GM12878 (cell line): Measurements from ENCODE around the gene MYO15B. TPM values are rescaled to one million over a fixed set of nuclear protein-coding genes. Genes with fewer than 3 reads are reported as not detected.

Source experiments
- ATAC-seq: fragments of 200-7000 bp; cut with Tn5 transposase; 3 replicates; pipeline ENCODE4 v1.9.1; 2020; ENCODE audit warnings: mild to moderate bottlenecking, moderate library complexity
- BruUV-seq: library from RNA; stranded (reverse); fragments of 400-500 nt; replicated peaks from 2 replicates; lab custom pipeline; 2021; lab: Mats Ljungman, UMichigan
- CTCF ChIA-PET: fragments of 300-600 bp; sonication (Branson Sonifier 250); formaldehyde crosslinking; extraction: SDS; loops from one replicate; lab custom pipeline; 2021; ENCODE audit warnings: inconsistent platforms; lab: Yijun Ruan, JAX
- POLR2A ChIA-PET: fragments of 350-600 bp; formaldehyde crosslinking; extraction: SDS; loops from one replicate; lab custom pipeline; 2021; ENCODE audit warnings: inconsistent platforms; lab: Charles Lee
- RAD21 ChIA-PET: fragments of 300-600 bp; sonication (Branson Sonifier 250); formaldehyde crosslinking; loops from one replicate; lab custom pipeline; 2023; ENCODE audit warnings: antibody characterized with exemption; ENCODE audit not compliant: unreplicated experiment; lab: Charles Lee
- SMC1A ChIA-PET: fragments of 300-600 bp; sonication (Branson Sonifier 250); formaldehyde crosslinking; loops from one replicate; lab custom pipeline; 2023; ENCODE audit not compliant: unreplicated experiment, uncharacterized antibody; lab: Charles Lee
- DNase-seq: peaks from one replicate; pipeline ENCODE4 v3.0.0-alpha.2; 2011; ENCODE audit warnings: low read depth, low spot score
- FAIRE-seq: peaks from 3 replicates; lab custom pipeline; 2011; peaks lifted over from hg19 to GRCh38; lab: Jason Lieb, UNC
- H2AFZ ChIP-seq: 2 replicates; pipeline ENCODE4 v1.6.0; 2011; ENCODE audit warnings: low read depth, low read length, control low read depth; ENCODE audit not compliant: control insufficient read depth
- H3K27ac ChIP-seq: 2 replicates; pipeline ENCODE4 v1.5.1; 2011; ENCODE audit warnings: control low read depth; ENCODE audit not compliant: control insufficient read depth, insufficient read depth
- H3K27me3 ChIP-seq, 2 experiments: replicated peaks in 1 of 2; 2 replicates each; pipeline versions ENCODE4 v1.6.0 to v1.6.1; 2011; ENCODE audit warnings: low read length in 1 of 2; ENCODE audit not compliant: control insufficient read depth in 2 of 2, insufficient read depth in 2 of 2
- H3K36me3 ChIP-seq, 2 experiments: 2 replicates each; pipeline ENCODE4 v1.5.1; 2011; ENCODE audit warnings: low read length in 1 of 2; ENCODE audit not compliant: control insufficient read depth in 2 of 2, insufficient read depth in 2 of 2
- H3K4me1 ChIP-seq: 2 replicates; pipeline ENCODE4 v1.6.1; 2011; ENCODE audit warnings: mild to moderate bottlenecking, low read length, moderate library complexity, mixed read lengths; ENCODE audit not compliant: control insufficient read depth, insufficient read depth
- H3K4me2 ChIP-seq: 2 replicates; pipeline ENCODE4 v1.6.0; 2011; ENCODE audit warnings: control low read depth; ENCODE audit not compliant: control insufficient read depth, insufficient read depth
- H3K4me3 ChIP-seq: fragments of 200-600 bp; sonication (generic); 2 replicates; pipeline ENCODE4 v1.5.1; 2016
- H3K79me2 ChIP-seq: 2 replicates; pipeline ENCODE4 v1.6.0; 2011; ENCODE audit warnings: low read length; ENCODE audit not compliant: control insufficient read depth, insufficient read depth
- H3K9ac ChIP-seq: 2 replicates; pipeline ENCODE4 v1.8.0; 2011; ENCODE audit warnings: low read length, control low read depth, mixed read lengths; ENCODE audit not compliant: control insufficient read depth, insufficient read depth
- H3K9me3 ChIP-seq: replicated peaks from 3 replicates; pipeline ENCODE4 v1.5.1; 2011; ENCODE audit warnings: mild to moderate bottlenecking, low read length; ENCODE audit not compliant: control insufficient read depth, insufficient read depth
- H4K20me1 ChIP-seq: 2 replicates; pipeline ENCODE4 v1.6.0; 2011; ENCODE audit not compliant: control insufficient read depth, insufficient read depth
- CBFB ChIP-seq: IDR thresholded peaks from 2 replicates; pipeline ENCODE4 v1.6.1; 2016; ENCODE audit warnings: antibody characterized with exemption, low read depth
- CREM ChIP-seq: IDR thresholded peaks from 2 replicates; pipeline ENCODE4 v1.6.1; 2014; ENCODE audit warnings: antibody characterized with exemption, low read depth
- EP300 ChIP-seq, 2 experiments: fragments of 150-350 bp in 1 of 2; IDR thresholded peaks; 2 replicates each; pipeline ENCODE4 v1.6.1; 2011 to 2012; ENCODE audit warnings: low read depth in 2 of 2, low read length in 2 of 2, borderline replicate concordance in 1 of 2, improper control_type of control experiment in 1 of 2, inconsistent platforms in 1 of 2; ENCODE audit not compliant: control insufficient read depth in 1 of 2
- IKZF1 ChIP-seq: fragments of 450-650 bp; conservative IDR thresholded peaks from 2 replicates; pipeline ENCODE4 v1.6.1; 2017; ENCODE audit warnings: antibody characterized with exemption, mild to moderate bottlenecking
- RAD21 ChIP-seq: IDR thresholded peaks from 2 replicates; pipeline ENCODE4 v1.6.1; 2011; ENCODE audit warnings: mild to moderate bottlenecking, low read depth, low read length, moderate library complexity; ENCODE audit not compliant: insufficient read depth
- SIN3A ChIP-seq: IDR thresholded peaks from 2 replicates; pipeline ENCODE4 v1.6.1; 2012; ENCODE audit warnings: low read depth, low read length, improper control_type of control experiment
- TCF12 ChIP-seq: IDR thresholded peaks from 2 replicates; pipeline ENCODE4 v1.6.1; 2011; ENCODE audit warnings: low read depth, mild to moderate bottlenecking, low read length
- ZSCAN29 ChIP-seq: fragments of 450-650 bp; IDR thresholded peaks from 2 replicates; pipeline ENCODE4 v1.6.1; 2017; ENCODE audit warnings: mild to moderate bottlenecking, moderate library complexity
- whole genome bisulfite sequencing: methylation state at CpG from one replicate; pipeline ENCODE4 v1.1.6; 2016; ENCODE audit warnings: low lambda C conversion rate; ENCODE audit not compliant: insufficient replicate concordance, insufficient coverage; ENCODE audit errors: missing lambda C conversion rate; 5-methylcytosine and 5-hydroxymethylcytosine counted together
- in situ Hi-C: fragments of 300-500 bp; cut with MboI; formaldehyde crosslinking; loops from 9 replicates; pipeline ENCODE4 v1.14.3; 2018; ENCODE audit warnings: mixed read lengths
- intact Hi-C: fragments of 100-400 bp; cut with micrococcal nuclease; formaldehyde crosslinking; loops from one replicate; pipeline ENCODE4 v1.14.2; 2022; ENCODE audit not compliant: unreplicated experiment
- polyA plus RNA-seq, 11 experiments: library from polyadenylated mRNA; depleted of rRNA in 4 of 11; unstranded in 6 of 11; stranded (reverse) in 5 of 11; fragments of >200 nt; fragmentation: Nextera tagmentation in 4 of 11; fragmentation: Illumina TruSeq in 1 of 11; extraction: Ambion mirVana in 4 of 11; extraction: Trizol in 1 of 11; gene quantifications; 1 replicate in 1 of 11; 2 replicates in 10 of 11; pipeline versions ENCODE4 v1.2.1 to v1.2.3, GENCODE V29; 2011 to 2016; ENCODE audit warnings: inconsistent platforms in 2 of 11, missing spikeins in 2 of 11, low read depth in 1 of 11
- total RNA-seq, 4 experiments: library from RNA; depleted of rRNA in 3 of 4; stranded (reverse); fragments of >200 nt in 3 of 4; fragmentation: Illumina TruSeq in 1 of 4; extraction: Trizol in 1 of 4; gene quantifications; 2 replicates each; pipeline versions ENCODE4 v1.2.1 to v1.2.3, GENCODE V29; 2013 to 2021
- TF ChIP-seq, protein P1 (sequence below): fragments of 450-650 bp; IDR thresholded peaks from 2 replicates; pipeline ENCODE4 v1.6.1; 2016; ENCODE audit warnings: mild to moderate bottlenecking

MYO15B gene
- total and polyA plus RNA-seq, 10 of the 15 experiments (the other 5 are each of a cell fraction or from before 2014, with no cell fraction given) = 0.67 to 15.4 (median 2.3) TPM; not detected in 1

DNA sequence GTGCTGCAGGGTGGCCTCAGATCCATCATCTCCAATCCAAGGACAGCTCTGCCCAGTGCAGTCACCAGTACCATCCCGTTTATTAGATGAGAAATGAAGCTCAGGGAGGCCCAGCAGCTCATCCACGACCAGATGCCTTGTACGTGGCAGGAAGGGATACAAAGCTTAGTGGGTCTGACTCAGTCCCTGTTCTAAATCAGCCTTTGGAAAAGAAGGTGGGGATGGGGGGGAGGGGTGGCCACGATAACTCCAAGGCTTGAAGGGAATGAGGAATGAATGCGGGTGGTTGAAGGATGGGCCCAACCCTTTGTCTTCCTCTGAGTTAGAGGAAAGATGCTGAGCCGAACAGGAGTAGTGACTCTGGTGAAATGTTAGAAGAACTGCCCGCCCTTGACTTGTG lies 36.3 kb upstream of the MYO15B start:
- Histone ChIP-seq H3K4me3 (no peak overlapping the region), H3K9ac (no peak overlapping the region), H2AFZ (no peak overlapping the region), H3K4me1 (no peaks in the 10 kb centered on the region), H3K27me3 (no peaks in the 10 kb centered on the region), H3K9me3 (no peaks in the 10 kb centered on the region), H3K27ac (no peak overlapping the region), H3K36me3 (no peaks in the 10 kb centered on the region), H3K4me2 (no peak overlapping the region), H4K20me1 (no peaks in the 10 kb centered on the region), H3K79me2 (no peaks in the 10 kb centered on the region)
- RAD21 ChIA-PET = no interaction called here
- CTCF ChIA-PET = interaction anchor here (1.0 to 1.6 kb wide), 3 partner anchors 35 to 82 kb away, joined by 3 to 6 read pairs (median 4); partner anchors contain the start of genes SMIM5 and TSEN54
- BruUV-seq = no TSS peak
- TF ChIP-seq RAD21 = no peak
- TF ChIP-seq TCF12 = no peak
- no peak for TF ChIP-seq ZSCAN29
- TF ChIP-seq IKZF1 = no peak
- TF ChIP-seq EP300 (IDR thresholded peaks at IDR 0.05; ENCODE audit: borderline replicate concordance in 1 of 2, control insufficient read depth in 1 of 2, low read depth in 2 of 2, low read length in 2 of 2) = no peak
- no peak for TF ChIP-seq CBFB
- TF ChIP-seq CREM = no peak
- TF ChIP-seq SIN3A = no peak
- TF ChIP-seq, protein P1, sequence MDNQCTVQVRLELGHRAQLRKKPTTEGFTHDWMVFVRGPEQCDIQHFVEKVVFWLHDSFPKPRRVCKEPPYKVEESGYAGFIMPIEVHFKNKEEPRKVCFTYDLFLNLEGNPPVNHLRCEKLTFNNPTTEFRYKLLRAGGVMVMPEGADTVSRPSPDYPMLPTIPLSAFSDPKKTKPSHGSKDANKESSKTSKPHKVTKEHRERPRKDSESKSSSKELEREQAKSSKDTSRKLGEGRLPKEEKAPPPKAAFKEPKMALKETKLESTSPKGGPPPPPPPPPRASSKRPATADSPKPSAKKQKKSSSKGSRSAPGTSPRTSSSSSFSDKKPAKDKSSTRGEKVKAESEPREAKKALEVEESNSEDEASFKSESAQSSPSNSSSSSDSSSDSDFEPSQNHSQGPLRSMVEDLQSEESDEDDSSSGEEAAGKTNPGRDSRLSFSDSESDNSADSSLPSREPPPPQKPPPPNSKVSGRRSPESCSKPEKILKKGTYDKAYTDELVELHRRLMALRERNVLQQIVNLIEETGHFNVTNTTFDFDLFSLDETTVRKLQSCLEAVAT = no peak
- ATAC-seq = no peak
- in situ Hi-C loops (no loop called here), intact Hi-C loops (no loop called here)
- no peak for DNase-seq
- POLR2A ChIA-PET = interaction anchor here (0.6 kb wide), 1 partner anchor 35 kb away, joined by 7 read pairs; no protein-coding TSS in a partner anchor
- WGBS = 59% methylated on average over 7 of the region's 7 CpGs
- no peak for FAIRE-seq
- SMC1A ChIA-PET = no interaction called here
